Left lung (tissue), 10 donors: Measurements from ENCODE around the gene HOMER2. TPM values are rescaled to one million over a fixed set of nuclear protein-coding genes. Genes with fewer than 3 reads are reported as not detected.

ENCODE experiments used
- ATAC-seq: fragments of 200-7000 bp; cut with Tn5 transposase; one replicate; pipeline ENCODE4 v1.9.1; 2020; ENCODE audit warnings: moderate library complexity
- DNase-seq, 4 donors: peaks; one replicate each; pipeline ENCODE4 v3.0.0-alpha.2; 2013 to 2020
- H3K27ac ChIP-seq, 2 donors: fragments of 200-600 bp; sonication (generic) in 1 of 2; one replicate each; pipeline versions ENCODE4 v1.5.0 to v1.8.0; 2020 to 2021
- H3K27me3 ChIP-seq, 2 donors: fragments of 200-600 bp; sonication (generic) in 1 of 2; one replicate each; pipeline versions ENCODE4 v1.5.0 to v1.8.0; 2020 to 2021
- H3K36me3 ChIP-seq, 2 donors: fragments of 200-600 bp; sonication (generic) in 1 of 2; one replicate each; pipeline versions ENCODE4 v1.5.0 to v1.8.0; 2020 to 2021
- H3K4me1 ChIP-seq, 2 donors: fragments of 200-600 bp; one replicate each; pipeline ENCODE4 v1.8.0; 2021
- H3K4me3 ChIP-seq, 2 donors: fragments of 200-600 bp; sonication (generic) in 1 of 2; one replicate each; pipeline versions ENCODE4 v1.5.0 to v1.8.0; 2020 to 2021; ENCODE audit warnings: mild to moderate bottlenecking in 1 of 2
- H3K9me3 ChIP-seq, 2 donors: fragments of 200-600 bp; sonication (generic) in 1 of 2; one replicate each; pipeline versions ENCODE4 v1.5.0 to v1.8.0; 2020 to 2021
- intact Hi-C, 2 donors: fragments of 100-400 bp; cut with DNase I; formaldehyde crosslinking; loops; one replicate each; pipeline versions ENCODE4 v1.11.2 to v1.14.2; 2022
- polyA plus RNA-seq, 6 donors: library from polyadenylated mRNA; unstranded; fragments of 120-200 nt; gene quantifications; one replicate each; pipeline ENCODE4 v1.2.1, GENCODE V29; 2013; ENCODE audit not compliant: insufficient read length in 6 of 6
- total RNA-seq, 2 donors: library from RNA; stranded (reverse); fragmentation: NEBNext Ultra II Directional; extraction: Animal tissue kit (Norgen Biotek cat#: 25700); gene quantifications; one replicate each; pipeline ENCODE4 v1.2.1, GENCODE V29; 2021
- TF ChIP-seq, protein P1 (sequence below), 2 donors: fragments of 200-600 bp; sonication (generic) in 1 of 2; IDR thresholded peaks; one replicate each; pipeline versions ENCODE4 v1.5.0 to v1.8.0; 2021; ENCODE audit warnings: antibody characterized with exemption in 2 of 2
- donor health status: DM: no; HTN: yes; CAD: no.
- donor health status: DM: no; HTN: no; CAD: no.

The HOMER2 gene
- total and polyA plus RNA-seq, 8 donors, result 17.3 to 22.4 (median 19.0) TPM

- Histone ChIP-seq H3K4me3 (no peak overlapping the region), H3K9me3 (no peaks in the 10 kb centered on the region), H3K27me3 (no peaks in the 10 kb centered on the region), H3K4me1 (no peaks in the 10 kb centered on the region), H3K27ac (no peak overlapping the region), H3K36me3 (no peaks in the 10 kb centered on the region)
- intact Hi-C loops, result no loop called here
- DNase-seq (no peak), ATAC-seq (no peak)
- TF ChIP-seq, protein P1, sequence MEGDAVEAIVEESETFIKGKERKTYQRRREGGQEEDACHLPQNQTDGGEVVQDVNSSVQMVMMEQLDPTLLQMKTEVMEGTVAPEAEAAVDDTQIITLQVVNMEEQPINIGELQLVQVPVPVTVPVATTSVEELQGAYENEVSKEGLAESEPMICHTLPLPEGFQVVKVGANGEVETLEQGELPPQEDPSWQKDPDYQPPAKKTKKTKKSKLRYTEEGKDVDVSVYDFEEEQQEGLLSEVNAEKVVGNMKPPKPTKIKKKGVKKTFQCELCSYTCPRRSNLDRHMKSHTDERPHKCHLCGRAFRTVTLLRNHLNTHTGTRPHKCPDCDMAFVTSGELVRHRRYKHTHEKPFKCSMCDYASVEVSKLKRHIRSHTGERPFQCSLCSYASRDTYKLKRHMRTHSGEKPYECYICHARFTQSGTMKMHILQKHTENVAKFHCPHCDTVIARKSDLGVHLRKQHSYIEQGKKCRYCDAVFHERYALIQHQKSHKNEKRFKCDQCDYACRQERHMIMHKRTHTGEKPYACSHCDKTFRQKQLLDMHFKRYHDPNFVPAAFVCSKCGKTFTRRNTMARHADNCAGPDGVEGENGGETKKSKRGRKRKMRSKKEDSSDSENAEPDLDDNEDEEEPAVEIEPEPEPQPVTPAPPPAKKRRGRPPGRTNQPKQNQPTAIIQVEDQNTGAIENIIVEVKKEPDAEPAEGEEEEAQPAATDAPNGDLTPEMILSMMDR (IDR thresholded peaks at IDR 0.05), result no peak
Observed at GRCh38 chr15:82843566-82843965, 109.0 kb downstream of the HOMER2 start.

- intact Hi-C loops, result no loop called here
- Histone ChIP-seq H3K9me3 (no peaks in the 10 kb centered on the region), H3K27ac (no peak overlapping the region), H3K27me3 (no peaks in the 10 kb centered on the region), H3K36me3 (peaks cover 0 to 32% of the 10 kb centered on the region in 2 donors), H3K4me1 (no peaks in the 10 kb centered on the region), H3K4me3 (no peak overlapping the region)
- ATAC-seq (no peak), DNase-seq (no peak)
- TF ChIP-seq, protein P1 (IDR thresholded peaks at IDR 0.05), result no peak
Observed at GRCh38 chr15:82840166-82840565, 112.4 kb downstream of the HOMER2 start.

GRCh38 chr15:82839136-82839535 lies 113.4 kb downstream of the HOMER2 start:
- intact Hi-C loops, result no loop called here
- TF ChIP-seq, protein P1 (IDR thresholded peaks at IDR 0.05), result no peak
- ATAC-seq (no peak), DNase-seq (no peak)
- Histone ChIP-seq H3K36me3 (peaks cover 0 to 43% of the 10 kb centered on the region in 2 donors), H3K4me1 (no peaks in the 10 kb centered on the region), H3K27ac (no peak overlapping the region), H3K4me3 (no peak overlapping the region), H3K9me3 (no peaks in the 10 kb centered on the region), H3K27me3 (no peaks in the 10 kb centered on the region)

GRCh38 chr15:82838096-82838735 lies 114.3 kb downstream of the HOMER2 start:
- Histone ChIP-seq H3K4me1 (no peaks in the 10 kb centered on the region), H3K4me3 (no peak overlapping the region), H3K27ac (no peak overlapping the region), H3K36me3 (peaks cover 0 to 52% of the 10 kb centered on the region in 2 donors), H3K9me3 (no peaks in the 10 kb centered on the region), H3K27me3 (no peaks in the 10 kb centered on the region)
- TF ChIP-seq, protein P1 (IDR thresholded peaks at IDR 0.05), result no peak
- no peak for DNase-seq
- no peak for ATAC-seq
- intact Hi-C loops, result no loop called here

DNA sequence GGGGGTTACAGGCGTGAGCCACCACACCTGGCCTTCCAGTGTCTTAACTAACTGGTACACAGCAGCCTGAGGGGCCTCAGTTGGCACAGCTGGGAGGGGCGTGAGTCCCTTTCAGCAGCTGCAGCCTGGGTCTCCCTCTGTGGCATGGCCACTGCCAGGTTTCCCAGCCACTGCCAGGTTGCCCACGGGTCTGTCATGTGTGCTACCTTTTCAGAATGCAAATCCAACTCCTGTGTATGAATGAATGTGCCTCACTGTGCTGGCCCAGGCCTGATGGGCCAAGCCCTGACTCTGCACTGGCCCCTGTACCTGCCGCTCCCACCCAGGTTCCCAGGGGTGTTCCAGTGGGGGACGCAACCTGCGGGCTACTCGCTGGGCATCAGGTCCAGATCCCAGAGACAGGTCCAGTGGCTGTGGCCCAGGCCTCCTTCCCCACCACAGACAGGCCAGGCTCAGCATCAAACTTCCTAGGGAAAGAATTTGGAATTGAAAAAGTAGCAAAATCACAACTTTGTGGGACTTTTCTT lies 117.1 kb downstream of the HOMER2 start:
- H3K36me3 ChIP-seq, result peaks cover 0 to 79% of the 10 kb centered on the region in 2 donors
- no peak for DNase-seq
- intact Hi-C loops, result no loop called here

More for the DNA sequence above, 117.1 kb downstream of the HOMER2 start:
- TF ChIP-seq, protein P1 (IDR thresholded peaks at IDR 0.05), result no peak
- Histone ChIP-seq H3K9me3 (no peaks in the 10 kb centered on the region), H3K27me3 (no peaks in the 10 kb centered on the region), H3K4me1 (peaks cover 7 to 21% of the 10 kb centered on the region in 2 donors), H3K27ac (no peak overlapping the region), H3K4me3 (no peak overlapping the region)
- no peak for ATAC-seq
